Memory B cell (primary cell): ENCODE data around the gene PIP5K1C.

Experiments used
- ATAC-seq: fragments of 150-1000 bp; cut with Tn5 transposase; 2 replicates; pipeline ENCODE4 v1.10.0; 2021; ENCODE audit warnings: low read depth, mild to moderate bottlenecking, moderate library complexity
- DNase-seq, 2 donors: peaks; one replicate each; pipeline ENCODE4 v3.0.0; 2022; ENCODE audit warnings: low spot score in 2 of 2
- H3K27ac Mint-ChIP-seq: one replicate; pipeline ENCODE4 v1.8.0; 2022; ENCODE audit warnings: mild to moderate bottlenecking, moderate library complexity, mixed read lengths
- H3K27me3 Mint-ChIP-seq: one replicate; pipeline ENCODE4 v1.8.0; 2022; ENCODE audit warnings: mixed read lengths
- H3K36me3 Mint-ChIP-seq: one replicate; pipeline ENCODE4 v1.8.0; 2022; ENCODE audit warnings: mild to moderate bottlenecking, mixed read lengths
- H3K4me1 Mint-ChIP-seq: one replicate; pipeline ENCODE4 v1.8.0; 2022; ENCODE audit warnings: mixed read lengths
- H3K4me3 Mint-ChIP-seq: one replicate; pipeline ENCODE4 v1.8.0; 2022; ENCODE audit warnings: mild to moderate bottlenecking, moderate library complexity, mixed read lengths
- H3K9me3 Mint-ChIP-seq: one replicate; pipeline ENCODE4 v1.8.0; 2022; ENCODE audit warnings: mixed read lengths

The PIP5K1C gene

DNA sequence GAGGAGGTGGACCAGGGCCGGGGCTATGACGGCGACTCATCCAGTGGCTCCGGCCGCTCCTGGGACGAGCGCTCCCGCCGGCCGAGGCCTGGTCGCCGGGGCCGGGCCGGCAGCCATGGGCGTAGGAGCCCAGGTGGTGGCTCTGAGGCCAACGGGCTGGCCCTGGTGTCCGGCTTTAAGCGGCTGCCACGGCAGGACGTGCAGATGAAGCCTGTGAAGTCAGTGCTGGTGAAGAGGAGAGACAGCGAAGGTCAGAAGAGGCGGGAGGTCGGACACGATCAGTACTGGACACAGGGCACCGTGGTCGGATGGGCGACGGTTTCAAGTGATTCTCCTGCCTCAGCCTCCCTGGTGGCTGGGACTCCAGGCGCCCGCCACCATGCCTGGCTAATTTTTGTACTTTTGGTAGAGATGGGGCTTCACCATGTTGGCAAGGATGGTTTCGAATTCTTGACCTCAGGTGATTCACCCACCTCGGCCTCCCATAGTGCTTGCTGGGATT, 30.2 kb upstream of the PIP5K1C start:
- no peak overlapping the region for H3K4me3 Mint-ChIP-seq
- H3K36me3 Mint-ChIP-seq: no peaks in the 10 kb centered on the region
- H3K4me1 Mint-ChIP-seq: no peaks in the 10 kb centered on the region
- no peak overlapping the region for H3K27ac Mint-ChIP-seq
- DNase-seq: no peak
- H3K9me3 Mint-ChIP-seq: no peaks in the 10 kb centered on the region
- ATAC-seq: no peak
- H3K27me3 Mint-ChIP-seq: peaks cover 1% of the 10 kb centered on the region

DNA sequence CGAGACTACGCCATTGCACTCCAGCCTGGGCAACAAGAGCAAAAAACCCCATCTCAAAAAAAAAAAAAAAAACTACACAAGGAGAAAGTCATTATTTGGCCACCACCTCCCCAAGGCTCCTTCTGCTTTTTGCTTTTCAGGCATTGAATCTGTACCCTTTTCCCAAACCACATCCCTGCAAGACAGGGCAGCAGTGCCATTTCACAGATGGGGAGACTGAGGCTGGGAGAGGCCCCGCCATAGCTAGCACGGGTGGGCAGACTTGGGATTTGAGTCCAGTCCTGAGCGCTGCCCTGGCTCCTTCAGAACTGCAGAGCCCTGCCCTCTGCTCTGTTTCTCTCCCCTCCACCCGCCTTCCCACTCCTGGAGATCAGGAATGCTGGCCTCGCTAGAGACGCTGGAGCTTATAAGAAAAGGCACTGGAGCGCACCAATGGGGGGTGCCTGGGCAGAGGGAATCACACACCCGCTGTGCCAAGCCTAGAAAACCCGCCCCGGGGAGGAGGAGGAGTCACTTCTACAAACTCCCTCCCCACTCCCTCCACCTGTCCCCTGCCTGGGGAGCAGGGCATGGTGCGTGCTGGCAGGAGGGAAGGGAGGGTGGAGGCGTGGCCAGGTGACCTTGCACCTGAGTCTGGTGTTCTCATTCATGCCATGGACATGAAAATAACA, 25.5 kb upstream of the PIP5K1C start:
- DNase-seq: no peak
- Mint-ChIP-seq H3K4me1 (peaks cover 5% of the 10 kb centered on the region), H3K36me3 (no peaks in the 10 kb centered on the region), H3K4me3 (no peak overlapping the region), H3K9me3 (no peaks in the 10 kb centered on the region), H3K27me3 (peaks cover 5% of the 10 kb centered on the region), H3K27ac (no peak overlapping the region)
- ATAC-seq: no peak

DNA sequence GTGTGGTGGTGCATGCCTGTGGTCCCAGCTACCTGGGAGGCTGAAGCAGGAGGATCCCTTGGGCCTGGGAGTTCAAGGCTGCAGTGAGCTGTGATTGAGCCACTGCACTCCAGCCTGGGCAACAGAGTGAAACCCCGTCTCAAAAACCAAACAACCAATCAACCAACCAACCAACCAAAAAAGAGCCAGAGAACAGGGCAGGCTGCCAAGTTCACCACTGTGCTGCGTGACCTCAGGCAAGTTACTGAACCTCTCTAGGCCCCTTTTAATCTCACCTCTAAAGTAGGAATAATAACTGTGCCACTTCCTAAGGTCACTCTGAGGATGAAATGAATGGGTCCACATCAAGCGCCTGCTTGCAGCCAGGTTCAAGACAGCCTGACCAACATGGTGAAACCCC, 24.9 kb upstream of the PIP5K1C start:
- Mint-ChIP-seq H3K27ac (no peak overlapping the region), H3K27me3 (peaks cover 5% of the 10 kb centered on the region), H3K4me3 (no peak overlapping the region), H3K36me3 (no peaks in the 10 kb centered on the region), H3K4me1 (peaks cover 5% of the 10 kb centered on the region), H3K9me3 (no peaks in the 10 kb centered on the region)
- no peak for ATAC-seq
- no peak for DNase-seq

DNA sequence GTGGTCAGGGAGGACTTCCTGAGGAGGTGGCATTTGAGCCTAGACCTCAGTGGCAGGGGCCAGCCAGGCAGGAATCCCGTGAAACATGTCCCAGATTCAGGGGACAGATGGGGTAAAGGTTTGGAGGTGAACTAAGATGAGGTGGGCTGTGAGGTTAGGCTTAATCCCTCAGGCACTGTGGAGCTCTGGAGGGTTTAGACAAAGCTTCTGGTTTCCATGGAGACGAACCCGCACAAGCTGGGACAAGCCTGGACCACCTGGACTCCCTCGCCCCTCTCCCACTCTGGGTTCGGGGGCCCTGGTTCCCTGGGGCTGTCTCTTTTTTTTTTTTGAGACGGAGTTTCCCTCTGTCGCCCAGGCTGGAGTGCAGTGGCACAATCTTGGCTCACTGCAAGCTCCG, 23.6 kb upstream of the PIP5K1C start:
- Mint-ChIP-seq H3K36me3 (no peaks in the 10 kb centered on the region), H3K27me3 (peaks cover 8% of the 10 kb centered on the region), H3K4me3 (no peak overlapping the region), H3K4me1 (peaks cover 5% of the 10 kb centered on the region), H3K27ac (no peak overlapping the region), H3K9me3 (no peaks in the 10 kb centered on the region)
- DNase-seq (no peak), ATAC-seq (no peak)

DNA sequence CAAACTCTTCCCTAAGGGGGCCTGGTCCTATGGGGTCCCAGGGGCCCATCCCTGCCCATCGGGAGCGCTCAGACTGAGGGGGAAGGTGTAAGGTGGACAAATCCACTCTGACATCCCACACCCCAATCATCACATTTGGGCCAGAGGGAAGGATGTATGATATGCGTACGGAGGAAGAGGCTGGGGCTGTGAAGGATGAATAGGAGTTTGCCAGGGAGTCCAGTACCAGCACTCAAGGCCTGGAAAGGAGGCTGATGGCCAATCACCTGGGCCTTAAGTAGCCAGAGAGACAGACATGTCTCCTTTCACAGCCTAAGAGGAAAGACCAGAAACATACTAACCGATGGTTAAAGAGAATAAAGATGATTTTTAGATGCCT, 22.8 kb upstream of the PIP5K1C start:
- no peak for ATAC-seq
- no peak for DNase-seq
- Mint-ChIP-seq H3K4me3 (no peak overlapping the region), H3K36me3 (no peaks in the 10 kb centered on the region), H3K27ac (no peak overlapping the region), H3K4me1 (peaks cover 5% of the 10 kb centered on the region), H3K27me3 (peaks cover 8% of the 10 kb centered on the region), H3K9me3 (no peaks in the 10 kb centered on the region)

DNA sequence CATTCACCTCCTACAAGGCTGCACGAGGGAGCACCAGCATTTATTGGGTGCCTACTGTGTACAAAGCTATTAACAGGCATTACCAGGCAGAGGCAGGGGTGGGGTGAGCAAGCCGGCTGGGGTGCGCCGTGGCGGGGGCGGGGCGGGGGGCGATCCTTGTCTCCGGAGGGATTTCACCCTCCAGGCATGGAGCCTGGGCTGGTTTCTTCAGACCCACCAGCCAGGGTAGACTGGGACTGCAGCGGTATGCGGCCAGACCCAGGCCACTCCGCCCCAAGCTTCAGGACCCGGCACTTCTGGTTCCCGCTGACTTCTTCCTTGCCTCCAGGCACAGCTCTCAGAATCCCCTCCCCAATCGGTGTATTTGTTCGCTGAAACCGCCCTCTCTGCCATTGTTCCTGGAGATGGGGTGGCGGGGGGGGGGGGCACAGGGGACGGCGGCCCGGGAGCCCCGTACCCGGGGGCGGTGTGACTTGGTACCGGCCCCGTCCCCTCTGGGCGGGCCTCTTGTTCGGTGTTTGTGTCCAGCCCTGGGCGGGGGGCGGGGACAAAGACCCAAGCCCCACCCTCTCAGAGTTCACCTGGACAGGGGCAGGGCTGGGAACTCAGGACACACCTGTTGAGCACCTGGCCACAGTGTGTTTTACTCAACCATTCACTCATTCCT, 22.3 kb upstream of the PIP5K1C start:
- peaks cover 8% of the 10 kb centered on the region for H3K27me3 Mint-ChIP-seq
- no peaks in the 10 kb centered on the region for H3K36me3 Mint-ChIP-seq
- peak overlapping the region; percentile 37 for H3K4me3 Mint-ChIP-seq
- H3K9me3 Mint-ChIP-seq: no peaks in the 10 kb centered on the region
- ATAC-seq: no peak
- H3K4me1 Mint-ChIP-seq: peaks cover 5% of the 10 kb centered on the region
- no peak overlapping the region for H3K27ac Mint-ChIP-seq
- DNase-seq: no peak

DNA sequence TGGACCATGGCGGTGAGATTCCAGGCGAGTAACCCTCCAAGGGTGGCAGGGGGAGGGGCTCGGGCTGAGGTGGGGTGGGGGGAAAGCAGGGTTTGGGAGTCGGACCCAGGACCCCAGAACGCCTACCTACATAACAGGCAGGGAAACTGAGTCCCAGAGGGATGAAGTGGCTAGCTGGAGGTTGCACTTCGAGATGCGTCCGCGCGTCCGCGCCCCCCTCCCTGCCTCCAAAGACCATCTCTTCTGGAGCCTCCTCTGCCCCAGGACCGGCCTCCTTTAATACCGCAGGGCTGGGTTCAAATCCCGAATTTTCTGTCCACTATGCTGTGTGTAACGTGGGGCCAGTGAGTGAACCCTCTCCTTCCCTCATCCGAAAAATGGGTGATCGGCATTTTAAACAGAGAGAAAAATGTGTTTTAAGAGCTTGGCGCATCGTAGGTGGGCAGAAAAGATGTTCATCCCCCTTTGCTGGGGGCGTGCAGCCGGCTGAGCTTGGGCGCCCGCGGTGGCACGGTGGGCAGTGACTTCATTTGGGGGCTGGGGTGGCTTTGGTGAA, 21.7 kb upstream of the PIP5K1C start:
- H3K36me3 Mint-ChIP-seq: no peaks in the 10 kb centered on the region
- ATAC-seq (no peak), DNase-seq (no peak)
- no peak overlapping the region for H3K27ac Mint-ChIP-seq
- peak overlapping the region; percentile 37 for H3K4me3 Mint-ChIP-seq
- H3K9me3 Mint-ChIP-seq: no peaks in the 10 kb centered on the region
- peaks cover 8% of the 10 kb centered on the region for H3K27me3 Mint-ChIP-seq
- H3K4me1 Mint-ChIP-seq: peaks cover 5% of the 10 kb centered on the region

DNA sequence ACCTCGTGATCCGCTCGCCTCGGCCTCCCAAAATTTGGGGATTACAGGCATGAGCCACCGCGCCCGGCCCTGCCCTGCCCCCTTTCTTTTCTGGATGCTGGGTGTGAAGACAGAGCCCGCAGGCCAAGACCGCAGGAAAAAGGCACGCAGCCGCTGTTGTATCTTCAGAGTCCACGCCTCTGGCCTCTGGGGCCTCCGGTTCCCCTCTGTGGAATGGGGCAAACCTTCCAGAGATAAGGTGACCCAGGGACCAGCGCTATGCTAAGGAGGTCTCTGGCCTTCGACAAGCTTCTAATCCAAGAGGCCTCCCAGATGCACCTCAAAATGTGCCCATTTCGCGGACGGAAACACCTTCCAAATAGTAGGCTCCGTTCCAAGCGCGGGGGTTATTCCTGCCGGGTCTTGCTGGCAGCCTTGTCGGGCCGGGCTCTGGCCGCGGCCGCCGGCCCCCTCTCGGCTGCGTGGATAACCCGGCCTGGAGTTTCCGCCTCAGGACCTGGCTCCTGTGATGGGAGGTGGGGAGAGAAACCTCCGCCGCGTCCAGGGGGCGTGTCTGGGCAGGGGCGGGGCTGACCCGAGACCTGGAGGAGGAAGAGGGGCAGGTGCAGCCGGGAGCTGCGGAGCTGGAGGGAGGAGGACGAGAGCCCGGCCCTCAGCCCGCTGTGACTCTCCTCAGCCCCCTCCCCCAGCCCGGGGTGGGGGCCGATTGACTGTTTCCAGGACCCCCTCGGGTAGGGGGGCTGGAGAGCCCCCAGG, 21.0 kb upstream of the PIP5K1C start:
- no peak overlapping the region for H3K27ac Mint-ChIP-seq
- peak; percentile 77 to 88 for DNase-seq
- H3K4me3 Mint-ChIP-seq: peak overlapping the region; percentile 75
- H3K36me3 Mint-ChIP-seq: no peaks in the 10 kb centered on the region
- peak; percentile 86 for ATAC-seq
- peaks cover 5% of the 10 kb centered on the region for H3K4me1 Mint-ChIP-seq
- peaks cover 8% of the 10 kb centered on the region for H3K27me3 Mint-ChIP-seq
- H3K9me3 Mint-ChIP-seq: no peaks in the 10 kb centered on the region

DNA sequence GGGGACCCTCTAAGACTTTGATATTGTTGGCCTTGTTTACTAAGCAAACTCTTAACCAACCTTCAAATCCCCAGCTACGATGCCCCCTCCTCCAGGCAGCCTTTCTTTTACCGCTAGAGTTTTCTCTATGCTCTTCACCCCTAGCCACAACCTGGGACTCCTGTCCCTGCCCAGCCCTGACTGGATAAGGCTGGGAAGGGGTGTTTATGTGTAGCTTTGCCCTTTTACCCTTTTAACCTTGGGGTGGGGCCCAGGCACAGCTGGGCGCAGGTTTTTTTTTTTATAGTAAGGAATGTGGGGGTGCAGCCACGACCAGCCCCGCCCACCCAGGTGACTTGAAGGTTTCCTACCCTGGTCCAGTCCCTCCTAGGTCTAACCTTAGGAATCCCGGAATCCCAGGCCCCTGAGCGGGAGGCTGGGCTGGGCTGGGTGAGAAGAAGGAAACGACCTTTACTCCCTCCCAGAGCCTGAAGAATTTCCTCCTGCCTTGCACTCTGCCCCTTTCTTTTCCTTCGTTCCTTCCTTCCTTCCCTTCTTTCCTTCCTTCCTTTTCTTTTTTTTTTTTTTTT, 20.2 kb upstream of the PIP5K1C start:
- H3K4me1 Mint-ChIP-seq: peaks cover 5% of the 10 kb centered on the region
- H3K27me3 Mint-ChIP-seq: peaks cover 8% of the 10 kb centered on the region
- no peaks in the 10 kb centered on the region for H3K9me3 Mint-ChIP-seq
- no peak overlapping the region for H3K4me3 Mint-ChIP-seq
- ATAC-seq: no peak
- H3K27ac Mint-ChIP-seq: no peak overlapping the region
- H3K36me3 Mint-ChIP-seq: no peaks in the 10 kb centered on the region
- DNase-seq: no peak

DNA sequence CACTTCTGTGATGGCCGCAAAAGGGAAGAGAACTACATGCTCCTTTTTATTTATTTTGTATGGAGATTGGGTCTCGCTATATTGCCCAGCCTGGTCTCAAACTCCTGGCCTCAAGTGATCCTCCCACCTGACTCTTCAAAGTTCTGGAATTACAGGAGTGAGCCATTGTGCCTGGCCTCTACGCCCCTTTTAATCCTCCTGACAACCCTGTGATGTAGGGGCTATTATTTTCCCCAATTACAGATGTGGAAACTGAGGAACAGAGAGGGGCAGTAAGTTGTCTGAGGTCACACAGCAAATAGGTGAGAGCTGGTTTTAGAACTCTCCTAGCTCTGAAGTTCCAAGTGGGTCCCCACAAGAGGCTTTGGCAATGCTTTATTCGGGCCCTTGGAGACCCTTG, 19.6 kb upstream of the PIP5K1C start:
- Mint-ChIP-seq H3K9me3 (no peaks in the 10 kb centered on the region), H3K27ac (no peak overlapping the region), H3K4me1 (peaks cover 5% of the 10 kb centered on the region), H3K36me3 (no peaks in the 10 kb centered on the region), H3K4me3 (no peak overlapping the region), H3K27me3 (peaks cover 8% of the 10 kb centered on the region)
- DNase-seq (no peak), ATAC-seq (no peak)

DNA sequence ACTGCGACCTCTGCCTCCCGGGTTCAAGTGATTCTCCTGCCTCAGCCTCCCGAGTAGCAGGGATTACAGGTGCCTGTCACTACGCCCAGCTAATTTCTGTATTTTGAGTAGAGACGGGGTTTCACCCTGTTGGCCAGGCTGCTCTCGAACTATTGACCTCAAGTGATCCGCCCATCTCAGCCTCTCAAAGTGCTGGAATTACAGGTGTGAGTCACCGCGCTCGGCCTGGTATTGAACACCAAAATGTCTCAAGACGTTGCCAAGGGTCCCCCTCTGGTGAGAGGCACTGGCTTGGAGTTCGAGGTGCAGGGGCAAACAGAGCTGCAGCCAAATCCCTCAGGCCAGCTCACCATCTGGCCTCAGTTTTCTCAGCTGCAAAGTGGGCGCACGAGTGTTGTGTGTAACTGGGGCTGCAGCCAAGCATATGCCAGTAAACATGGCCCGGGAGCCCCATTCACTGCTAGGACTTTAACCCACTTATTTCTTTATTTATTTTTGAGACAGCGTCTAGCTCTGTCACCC, 15.9 kb upstream of the PIP5K1C start:
- H3K27me3 Mint-ChIP-seq: peaks cover 4% of the 10 kb centered on the region
- H3K36me3 Mint-ChIP-seq: no peaks in the 10 kb centered on the region
- DNase-seq (no peak), ATAC-seq (no peak)
- no peaks in the 10 kb centered on the region for H3K4me1 Mint-ChIP-seq
- H3K9me3 Mint-ChIP-seq: no peaks in the 10 kb centered on the region
- no peak overlapping the region for H3K27ac Mint-ChIP-seq
- H3K4me3 Mint-ChIP-seq: no peak overlapping the region

DNA sequence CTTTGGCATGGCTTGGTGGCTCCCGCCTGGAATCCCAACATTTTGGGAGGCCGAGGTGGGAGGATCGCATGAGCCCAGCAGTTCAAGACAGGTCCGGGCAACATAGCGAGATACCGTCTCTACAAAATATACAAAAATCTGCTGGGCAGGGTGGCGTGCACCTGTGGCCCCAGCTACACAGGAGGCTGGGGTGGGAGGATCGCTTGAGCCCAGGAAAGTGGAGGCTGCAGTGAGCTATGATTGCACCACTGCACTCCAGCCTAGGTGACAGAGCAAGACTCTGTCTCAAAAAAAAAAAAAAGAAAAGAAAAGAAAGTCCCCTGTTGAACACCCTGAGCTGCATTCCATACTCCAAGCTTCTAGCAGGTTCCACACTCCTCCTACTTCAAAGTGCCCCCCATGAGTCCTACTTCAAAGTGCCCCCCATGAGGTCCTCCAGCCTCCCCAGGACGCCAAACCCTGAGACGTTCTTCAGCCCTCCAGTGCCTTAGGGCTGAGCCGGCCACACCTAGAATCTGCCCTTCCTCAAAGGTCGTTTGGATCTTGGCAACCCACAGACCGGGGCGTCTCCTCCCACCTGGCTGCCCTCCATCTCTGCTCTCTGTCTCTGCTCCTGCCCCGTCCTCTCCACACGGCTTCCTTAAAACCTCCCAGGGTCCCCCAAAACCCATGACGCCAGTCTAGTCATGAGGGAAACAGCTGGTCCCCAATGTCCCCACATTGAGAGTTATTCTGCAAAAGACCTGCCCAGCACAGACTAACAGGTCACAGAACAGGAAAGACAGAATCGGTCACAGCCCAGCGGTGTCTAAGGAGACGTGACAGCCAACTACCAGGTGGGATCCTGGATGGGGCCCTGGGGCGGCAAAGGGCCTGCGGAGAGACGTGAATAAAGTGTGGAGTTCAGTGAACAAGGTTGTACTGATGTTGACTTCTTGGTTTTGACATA, 12.7 kb upstream of the PIP5K1C start:
- Mint-ChIP-seq H3K4me1 (no peaks in the 10 kb centered on the region), H3K27me3 (peaks cover 2% of the 10 kb centered on the region), H3K36me3 (no peaks in the 10 kb centered on the region), H3K9me3 (no peaks in the 10 kb centered on the region), H3K4me3 (no peak overlapping the region), H3K27ac (no peak overlapping the region)
- DNase-seq (no peak), ATAC-seq (peak; percentile 14)

DNA sequence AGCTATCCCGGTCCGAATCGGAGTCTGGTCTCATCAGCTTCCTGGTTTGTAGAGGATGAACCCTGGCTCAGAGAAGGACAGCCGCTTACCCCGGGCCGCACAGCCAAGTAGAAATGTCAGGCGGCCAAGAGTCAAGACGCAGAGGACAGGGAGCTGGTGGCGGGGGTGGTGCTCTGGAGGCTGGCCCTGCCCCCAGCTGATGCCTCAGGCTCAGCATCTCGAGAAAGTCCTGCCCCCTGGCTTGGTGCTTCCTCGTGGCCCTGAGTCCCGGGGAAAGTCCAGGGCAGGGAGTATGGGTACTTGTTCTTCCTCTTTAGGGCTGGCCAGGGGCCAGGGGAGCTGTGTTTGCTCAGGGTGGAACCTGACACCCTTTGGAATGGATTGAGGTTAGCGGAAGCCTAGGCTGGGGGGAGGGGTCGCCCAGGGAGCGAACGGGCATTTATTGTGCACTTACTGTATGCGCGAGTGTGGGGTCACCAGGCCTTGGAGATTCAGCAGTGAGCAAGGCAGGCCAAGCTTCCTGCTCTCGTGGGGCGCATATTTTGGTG, 10.1 kb upstream of the PIP5K1C start:
- H3K36me3 Mint-ChIP-seq: no peaks in the 10 kb centered on the region
- H3K4me1 Mint-ChIP-seq: no peaks in the 10 kb centered on the region
- H3K4me3 Mint-ChIP-seq: no peak overlapping the region
- peak; percentile 31 for ATAC-seq
- peaks cover 5% of the 10 kb centered on the region for H3K27me3 Mint-ChIP-seq
- H3K27ac Mint-ChIP-seq: no peak overlapping the region
- no peak for DNase-seq
- H3K9me3 Mint-ChIP-seq: no peaks in the 10 kb centered on the region
